Stimulated activated naive CD4-positive, alpha-beta T cell (primary cell): ENCODE data around the gene LIPN.

Experiments
- DNase-seq, 6 experiments: peaks; one replicate each; lab custom pipeline; 2025; lab: John Stamatoyannopoulos, UW

LIPN gene

DNA sequence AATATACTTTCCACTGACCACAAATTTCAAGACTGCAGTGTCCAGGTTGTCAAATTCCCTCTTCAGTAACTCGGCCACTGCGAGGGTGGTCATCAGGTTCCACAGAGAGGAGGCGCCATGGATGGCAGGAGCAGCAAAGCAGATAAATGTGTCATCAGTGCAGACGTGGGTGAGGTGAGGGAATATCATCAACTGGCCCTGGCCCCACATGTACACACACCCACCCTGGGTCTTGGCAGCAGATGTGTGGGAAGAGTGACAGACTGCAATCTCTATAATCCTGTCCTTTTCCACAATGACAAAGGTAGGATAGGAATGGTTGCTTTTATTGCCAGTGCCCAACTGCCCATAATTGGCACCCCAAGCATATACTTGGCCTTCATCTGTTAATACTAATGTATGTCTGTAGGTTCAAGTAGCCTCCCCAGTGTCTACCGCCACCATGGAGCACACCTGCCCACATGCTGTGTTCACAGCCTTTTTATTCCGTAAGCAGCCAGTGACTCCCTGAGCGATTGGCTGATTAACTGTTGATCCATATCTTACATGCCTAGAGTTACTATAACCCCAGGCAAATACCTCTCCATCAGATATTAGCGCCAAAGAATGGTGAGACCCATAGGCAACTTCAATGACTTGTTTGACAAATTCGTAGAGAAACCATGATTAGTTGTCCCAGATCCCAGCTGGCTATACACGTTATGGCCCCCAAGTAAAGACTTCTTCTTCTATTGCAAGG is 26.4 kb downstream of the LIPN start:
- no peak for DNase-seq

DNA sequence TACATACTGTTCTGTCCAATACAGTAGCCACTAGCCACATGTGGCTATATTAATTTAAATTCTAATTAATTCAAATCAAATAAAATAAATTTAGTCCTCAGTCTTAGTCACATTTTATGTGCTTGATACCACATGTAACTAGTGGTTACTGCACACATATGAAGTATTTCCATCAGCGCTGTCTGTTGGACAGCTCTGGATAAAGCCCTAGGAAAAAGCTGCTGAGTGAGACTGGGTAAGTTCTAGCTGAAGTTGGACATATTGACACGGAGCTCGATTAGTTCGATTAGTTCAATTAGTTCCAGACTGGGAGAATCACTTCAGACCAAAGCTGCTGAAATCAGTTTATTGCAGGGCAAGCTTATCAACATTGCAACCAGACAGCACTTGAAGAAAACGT is 27.6 kb downstream of the LIPN start:
- DNase-seq = no peak

DNA sequence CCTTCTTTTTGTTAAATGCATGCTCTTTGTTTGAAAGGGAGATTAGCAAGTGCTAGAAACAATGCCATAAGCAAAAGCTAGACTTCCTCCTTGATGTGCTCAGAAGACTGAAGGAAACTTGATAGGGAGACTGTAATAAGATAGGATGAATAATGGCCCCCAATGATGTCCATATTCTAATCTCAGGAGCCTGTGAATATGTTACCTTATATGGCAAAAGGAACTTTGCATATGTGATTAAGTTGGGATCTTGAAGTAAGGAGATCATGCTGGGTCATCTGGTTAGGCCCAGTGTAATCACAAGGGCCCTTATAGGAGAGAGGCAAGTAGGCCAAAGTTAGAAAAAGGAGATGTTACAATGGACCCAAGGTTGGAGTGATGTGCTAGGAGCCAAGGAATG is 29.1 kb downstream of the LIPN start:
- DNase-seq = no peak

DNA sequence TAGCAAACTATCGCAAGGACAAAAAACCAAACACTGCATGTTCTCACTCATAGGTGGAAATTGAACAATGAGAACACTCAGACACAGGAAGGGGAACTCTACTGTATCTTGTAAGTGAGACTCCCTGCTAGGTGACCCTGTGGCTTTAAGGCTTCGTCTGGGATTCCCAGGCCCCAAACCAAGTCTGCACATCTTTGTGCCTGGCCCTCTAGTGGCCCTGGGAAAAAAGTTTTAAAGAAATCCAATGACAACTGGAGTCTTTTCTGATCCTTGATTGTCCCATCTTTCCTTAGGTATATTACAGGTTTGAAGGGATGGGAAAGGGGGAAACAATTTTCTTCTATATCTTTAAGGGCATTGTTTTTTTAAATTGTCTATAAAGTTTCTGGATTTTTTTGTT is 32.1 kb downstream of the LIPN start:
- DNase-seq = no peak

DNA sequence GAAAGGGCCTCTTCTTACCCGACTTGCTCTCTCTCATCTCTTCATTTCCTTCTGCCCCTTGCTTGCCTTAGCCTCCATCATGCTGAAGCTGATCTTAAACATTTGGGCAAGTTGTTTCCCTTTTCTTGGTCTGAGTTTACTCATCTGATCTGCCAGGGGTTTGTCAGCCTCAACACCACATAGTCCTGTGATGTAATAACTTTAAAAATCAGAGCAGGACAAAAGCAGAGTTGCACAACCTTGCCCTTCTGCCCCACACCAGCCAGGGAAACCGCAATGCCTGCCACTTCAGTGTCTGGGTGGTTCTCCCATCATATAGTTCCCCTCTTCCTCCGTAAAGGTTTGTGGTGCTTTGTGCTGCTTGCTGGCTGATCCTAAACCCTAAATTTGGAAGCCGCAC is 32.8 kb downstream of the LIPN start:
- DNase-seq = no peak

DNA sequence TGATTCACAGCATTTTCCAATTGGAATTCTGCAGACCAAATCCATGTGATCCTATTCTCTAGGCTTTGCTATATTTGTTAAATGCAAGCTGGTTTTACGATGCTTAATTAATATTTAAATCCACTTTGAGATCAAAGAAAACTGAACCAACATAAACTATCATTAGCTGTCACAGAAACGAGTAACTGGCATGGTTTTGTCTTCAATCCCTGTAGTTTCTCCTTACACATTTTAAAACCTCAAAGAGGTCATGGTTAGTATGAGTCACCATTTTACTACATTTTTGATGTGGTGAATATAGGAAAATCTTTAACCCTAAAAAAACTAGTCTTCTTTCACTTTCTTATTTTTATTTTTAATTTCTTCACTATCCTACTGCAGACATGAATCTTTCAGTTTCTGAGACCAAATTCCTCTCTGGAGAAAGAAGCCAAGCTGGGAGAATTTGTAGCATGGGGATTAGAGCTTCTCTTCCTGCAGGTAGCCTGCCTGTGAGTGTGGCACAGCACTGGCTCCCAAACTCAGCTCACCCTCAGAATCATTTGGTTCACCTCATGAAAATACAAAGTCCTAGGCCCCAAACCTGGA is 34.0 kb downstream of the LIPN start:
- DNase-seq = no peak

DNA sequence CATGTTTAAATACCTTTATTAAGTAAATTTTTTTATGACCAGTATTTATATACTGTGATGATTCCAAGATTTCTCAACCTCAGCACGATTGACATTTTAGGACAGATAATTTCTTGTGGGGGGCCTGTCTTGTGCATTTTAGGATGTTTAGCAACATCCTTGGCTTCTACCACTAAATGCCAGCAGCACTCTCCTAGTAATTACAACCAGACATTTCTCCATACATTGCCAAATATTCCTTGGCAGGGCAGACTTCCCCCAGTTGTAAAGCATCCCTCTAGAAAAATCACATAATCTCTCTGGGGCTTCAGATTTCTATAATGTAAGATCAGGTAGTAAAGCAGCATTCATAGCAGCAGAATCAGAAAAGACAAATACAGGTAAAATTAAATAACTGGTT is 34.9 kb downstream of the LIPN start:
- no peak for DNase-seq

DNA sequence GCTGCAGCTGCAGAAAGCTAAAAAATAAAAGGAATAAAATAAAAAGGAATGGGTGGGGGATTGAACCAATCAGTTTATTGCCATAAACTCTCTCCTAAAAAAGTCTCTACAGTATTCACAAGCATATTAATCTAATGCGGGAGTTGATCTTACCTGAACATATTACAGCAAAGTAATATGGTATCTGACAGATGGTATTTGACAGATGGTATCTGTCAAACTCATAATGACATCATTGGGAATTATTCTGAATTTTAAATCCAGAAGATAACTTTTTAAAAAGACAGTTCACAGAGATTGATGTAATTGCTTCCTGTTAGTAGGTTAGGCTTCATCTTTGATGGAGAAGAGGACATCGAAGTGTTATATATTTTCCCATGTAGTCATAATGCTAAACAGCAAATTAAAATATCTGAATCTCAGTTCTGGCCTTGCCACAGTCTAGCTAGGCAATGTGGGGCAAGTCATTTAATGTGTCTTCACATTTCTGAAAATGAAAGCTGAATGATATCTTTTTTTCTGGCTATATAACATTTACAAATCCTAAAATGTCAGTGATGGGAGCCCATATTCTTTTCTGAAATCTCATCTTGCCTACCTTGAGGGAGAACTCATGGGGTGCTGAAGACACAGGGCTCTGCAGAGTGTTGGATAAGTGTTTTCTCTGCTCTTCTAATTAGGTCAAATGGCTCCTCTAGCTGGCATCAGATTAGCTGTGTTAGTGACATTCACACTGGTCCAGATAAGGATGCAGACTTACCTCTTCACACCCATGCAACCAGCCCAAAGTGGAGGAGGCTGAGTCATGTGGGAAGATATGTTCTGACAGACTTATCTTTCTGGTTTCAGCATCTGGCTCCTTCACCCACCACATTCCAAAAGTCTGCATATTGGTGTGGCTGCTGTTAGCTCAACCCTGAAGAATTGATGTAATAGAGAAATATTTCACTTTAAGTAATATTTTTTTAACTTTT is 40.6 kb downstream of the LIPN start:
- no peak for DNase-seq

DNA sequence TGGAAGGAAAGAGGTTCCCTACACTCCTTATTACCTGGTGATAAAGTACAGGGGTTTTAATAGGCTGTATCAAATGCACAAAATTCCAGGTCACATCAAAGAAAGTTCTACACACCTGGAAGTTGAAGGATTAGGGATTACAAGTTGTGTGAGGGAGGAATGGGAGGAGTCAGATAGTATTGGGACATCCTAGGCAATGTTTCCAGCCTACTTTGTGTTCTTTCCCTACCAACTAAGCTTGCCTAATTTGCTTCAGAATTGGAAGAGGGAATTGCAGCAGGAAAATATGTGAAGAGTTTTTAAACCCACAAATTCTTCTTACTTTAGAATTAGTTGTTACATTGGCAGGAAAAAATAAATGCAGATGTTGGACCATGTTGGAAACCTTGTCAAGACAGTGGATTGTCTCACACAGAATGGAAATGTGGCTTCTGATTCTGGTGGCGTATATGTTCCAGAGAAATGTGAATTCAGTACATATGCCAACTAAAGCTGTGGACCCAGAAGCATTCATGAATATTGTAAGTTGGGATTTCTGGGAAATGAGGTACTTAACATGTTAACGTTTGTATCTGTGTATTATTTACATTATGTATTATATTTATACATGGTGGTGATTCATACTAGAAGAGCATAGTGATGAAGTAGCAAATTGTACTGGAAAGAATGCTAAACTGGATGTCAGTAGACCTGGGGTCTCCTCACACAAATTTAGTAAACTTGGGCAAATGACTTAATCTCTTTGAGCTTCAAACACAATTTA is 42.9 kb downstream of the LIPN start, which contains the start of gene LIPM:
TSS of gene LIPM (plus strand) at position 208 of the 763 bp plus-strand sequence. CDS start at position 375, 167 bp downstream.
- no peak for DNase-seq

DNA sequence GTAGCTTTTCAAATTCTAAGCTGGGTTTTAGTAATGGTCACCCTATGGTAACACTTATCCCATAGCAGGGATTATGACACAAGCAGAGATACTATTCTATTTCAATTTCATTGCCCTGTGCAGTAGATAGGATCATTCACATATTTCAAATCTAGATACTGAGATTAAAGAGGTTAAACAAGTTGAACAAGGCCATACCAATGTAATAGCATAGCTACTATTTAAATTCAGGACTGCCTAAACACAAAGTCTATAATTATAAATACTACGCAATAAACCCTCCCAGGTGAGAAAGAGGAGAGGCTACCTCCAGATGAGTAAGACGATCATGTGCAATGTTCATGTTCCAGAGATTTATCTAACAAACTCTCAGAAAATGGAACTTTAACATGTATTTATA is 43.8 kb downstream of the LIPN start:
- no peak for DNase-seq

DNA sequence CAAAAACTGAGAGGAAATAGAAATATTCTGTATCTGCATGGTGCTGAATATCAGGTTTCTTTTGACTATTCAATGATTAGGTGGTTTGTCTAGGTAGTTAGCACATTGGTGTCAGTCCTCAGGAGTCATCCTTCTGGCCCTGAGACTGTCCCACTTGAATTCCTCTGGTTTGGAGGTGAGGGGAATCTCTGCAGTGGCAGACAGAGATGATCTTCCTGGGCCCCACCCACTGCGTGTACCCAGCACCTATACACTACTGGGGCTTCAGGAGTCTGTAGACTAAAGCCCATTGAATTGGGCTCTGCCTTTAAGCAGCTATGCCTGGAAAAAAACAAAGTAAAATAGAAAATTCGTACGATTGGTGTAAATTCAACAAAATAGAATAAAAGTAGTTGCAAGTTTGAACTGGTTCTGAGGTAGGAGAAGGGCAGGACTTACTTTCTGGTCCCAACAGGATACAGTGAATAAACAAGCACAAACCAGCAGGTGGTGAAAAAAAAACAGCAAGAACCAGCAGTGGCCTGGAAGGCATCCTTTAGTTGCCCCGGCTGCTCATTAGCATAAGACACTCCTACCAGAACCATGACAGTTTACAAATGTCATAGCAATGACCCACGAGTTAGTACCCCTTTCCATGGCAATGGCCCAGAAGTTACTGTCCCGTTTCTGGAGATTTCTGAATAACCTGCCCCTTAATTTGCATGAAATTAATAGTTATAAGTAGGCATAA is 44.4 kb downstream of the LIPN start:
- DNase-seq = no peak

DNA sequence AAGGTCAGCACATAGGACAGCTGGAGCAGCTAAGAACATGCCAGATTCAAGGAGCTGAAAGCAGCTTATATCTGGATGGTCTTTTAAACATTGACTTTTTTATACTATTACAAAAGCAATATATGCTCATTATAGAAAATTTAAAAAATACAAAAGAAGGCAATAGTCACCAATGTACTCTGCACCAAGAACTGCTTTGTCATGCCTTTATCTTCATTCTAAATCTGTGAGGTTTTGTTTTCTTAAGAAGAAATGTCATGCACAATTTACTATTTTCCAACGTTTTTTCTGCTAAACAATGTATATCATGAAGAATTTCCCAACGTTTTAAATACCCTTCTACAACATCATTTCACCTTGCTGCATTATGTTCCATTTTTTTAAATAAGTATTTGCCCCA is 45.5 kb downstream of the LIPN start:
- DNase-seq = no peak

DNA sequence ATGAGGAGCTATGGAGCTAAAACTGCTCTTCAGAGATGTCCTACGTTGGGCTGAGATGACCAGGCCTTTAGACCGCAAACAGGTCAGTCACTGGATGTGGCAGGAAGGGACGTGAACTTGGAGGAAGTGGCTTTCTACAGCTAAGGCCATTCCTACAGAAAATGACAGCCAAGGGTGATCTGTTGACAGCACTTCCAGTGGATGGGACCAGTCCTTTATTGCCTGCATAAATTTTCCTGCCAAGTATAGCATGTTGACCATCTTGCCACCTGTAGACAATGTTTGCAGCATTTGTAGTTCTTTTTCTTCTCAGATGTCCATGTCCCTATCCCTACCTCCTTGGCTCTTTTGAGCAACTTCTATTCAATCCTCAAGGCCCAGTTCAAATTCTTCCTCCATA is 46.1 kb downstream of the LIPN start:
- DNase-seq = no peak

DNA sequence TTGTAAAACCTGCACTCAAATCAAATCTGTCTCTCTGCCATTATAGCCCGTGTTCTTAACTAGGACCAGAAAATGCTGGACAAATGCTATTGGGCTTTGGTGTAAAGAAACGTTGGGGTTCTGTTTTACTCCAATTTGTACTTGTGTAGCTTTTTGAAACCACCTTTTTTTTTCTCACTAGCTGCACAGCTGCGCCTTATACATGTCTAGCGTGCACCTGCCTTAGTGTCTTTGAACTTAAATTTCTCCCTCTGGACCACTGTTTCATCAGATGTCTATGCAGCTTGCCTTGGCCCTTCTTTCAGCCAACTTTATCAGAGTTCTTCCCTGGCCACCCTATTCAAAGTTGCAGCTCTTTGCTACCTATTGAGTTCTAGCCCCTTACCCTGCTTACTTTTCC is 49.8 kb downstream of the LIPN start:
- DNase-seq = no peak

DNA sequence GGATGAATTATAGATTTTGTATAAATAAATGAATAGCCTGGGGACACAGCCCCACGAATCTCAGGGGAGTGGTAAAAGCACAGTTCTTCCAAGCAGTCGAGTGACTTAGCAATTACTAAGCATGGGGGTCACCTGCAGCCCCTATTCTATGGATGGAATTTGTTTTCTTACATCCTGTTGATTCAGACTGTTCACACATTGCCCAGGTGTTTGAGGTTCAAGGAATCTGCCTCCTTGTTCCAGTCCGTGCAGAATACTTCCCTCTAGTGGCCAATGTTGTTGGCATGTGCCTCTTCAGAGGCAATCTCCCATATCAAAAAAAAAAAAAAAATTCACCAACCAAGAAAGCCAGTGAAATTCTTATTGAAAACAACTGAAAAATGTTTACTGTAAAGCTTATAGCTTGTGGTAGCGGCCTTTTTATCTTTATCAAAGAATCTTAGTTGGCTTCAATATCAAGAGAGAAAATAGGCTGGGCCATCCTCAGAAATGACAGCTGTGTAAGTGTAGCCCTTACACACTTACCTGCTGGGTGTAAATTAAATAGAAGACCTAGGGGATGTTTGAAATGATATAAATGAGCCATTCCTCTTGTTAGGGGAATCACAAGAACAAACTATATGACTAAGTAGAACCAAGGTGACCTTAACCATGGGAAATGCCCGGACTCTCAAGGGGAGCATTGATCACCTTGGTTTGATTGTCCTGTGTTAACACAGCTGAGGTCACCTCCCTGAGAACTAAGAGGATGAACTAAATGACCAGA is 50.6 kb downstream of the LIPN start:
- peak in 2 of 6 experiments; percentile 54 for DNase-seq

DNA sequence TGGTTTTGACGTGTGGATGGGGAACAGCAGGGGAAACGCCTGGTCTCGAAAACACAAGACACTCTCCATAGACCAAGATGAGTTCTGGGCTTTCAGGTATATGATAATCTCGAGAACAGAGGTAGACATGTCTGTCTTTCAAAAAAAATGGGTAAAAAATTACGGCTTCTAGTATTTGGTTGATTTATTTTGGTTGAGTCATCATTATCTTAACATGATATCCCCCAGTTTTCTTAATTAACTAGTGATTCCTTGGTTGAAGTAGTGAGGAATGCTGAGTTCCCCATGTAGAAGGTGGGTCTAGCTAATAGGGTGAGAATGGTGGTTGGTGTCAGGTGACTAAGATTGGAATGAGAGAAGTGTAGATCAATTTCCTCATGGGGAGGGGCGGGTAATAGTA is 53.4 kb downstream of the LIPN start:
- no peak for DNase-seq

DNA sequence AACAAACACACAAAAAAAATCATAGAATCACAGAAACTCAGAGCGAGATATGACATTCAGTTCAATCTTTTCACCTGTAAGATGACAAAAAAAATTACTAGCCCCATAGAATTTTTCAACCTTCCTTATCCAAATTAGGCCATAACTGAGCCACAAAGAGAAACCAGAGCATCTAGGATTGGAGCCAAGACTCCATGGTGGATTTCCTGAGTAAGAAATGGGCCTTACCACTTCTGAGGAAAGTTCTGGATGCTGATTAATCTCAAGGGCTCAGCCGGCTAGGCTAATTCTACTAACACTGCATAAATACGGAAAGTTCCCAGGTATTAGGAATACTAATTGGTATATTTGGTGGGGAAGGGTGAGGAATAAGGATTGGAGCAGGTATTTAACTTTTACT is 59.5 kb downstream of the LIPN start:
- DNase-seq = no peak

DNA sequence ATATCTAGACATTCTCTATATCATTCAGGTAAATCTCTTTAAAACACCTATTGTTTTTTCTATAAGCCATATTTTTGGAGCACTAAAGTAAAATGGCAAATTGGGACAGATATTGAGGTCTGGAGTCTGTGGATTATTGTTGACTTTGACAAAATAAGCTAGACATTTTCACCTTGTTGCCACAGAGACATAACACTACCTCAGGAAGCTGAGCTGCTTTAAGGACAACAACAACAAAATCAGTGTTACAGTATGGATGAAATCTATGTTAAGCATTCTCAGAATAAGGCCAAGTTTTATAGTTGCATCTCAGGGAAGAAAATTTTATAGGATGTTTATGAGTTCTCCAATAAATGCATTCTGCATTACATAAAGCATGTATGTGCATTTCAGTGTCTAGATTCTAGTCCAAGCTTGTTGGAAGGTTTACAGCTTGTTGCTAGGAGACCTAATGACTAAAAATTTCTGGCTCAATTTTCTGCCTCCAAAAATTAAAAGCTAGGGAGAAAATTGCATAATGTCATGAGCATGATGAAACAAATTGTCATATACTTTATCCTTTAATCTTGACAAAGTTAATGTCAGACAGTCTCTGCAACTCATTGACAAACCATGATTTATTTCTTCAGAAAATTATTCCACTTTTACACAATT is 61.1 kb downstream of the LIPN start:
- no peak for DNase-seq

DNA sequence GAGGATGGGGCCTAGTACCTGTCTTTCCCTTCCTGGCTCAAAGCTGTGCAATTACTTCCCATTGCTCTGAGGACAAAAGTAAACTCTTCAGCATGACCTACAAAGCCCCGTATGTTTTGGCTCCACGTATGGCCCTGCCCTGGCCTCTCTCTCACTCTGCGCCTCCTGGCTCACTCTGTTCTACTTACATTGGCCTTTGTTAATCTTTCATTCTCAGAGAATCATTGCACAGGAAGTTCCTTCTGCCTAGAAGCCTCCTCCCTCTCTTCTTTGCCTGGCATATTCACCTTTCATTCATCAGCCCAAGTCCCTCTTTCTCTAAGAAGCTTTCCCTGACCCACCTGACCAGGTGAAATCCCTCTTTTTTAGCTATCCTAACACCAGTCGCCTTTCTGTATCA is 66.6 kb downstream of the LIPN start:
- peak in 1 of 6 experiments; percentile 8 for DNase-seq

DNA sequence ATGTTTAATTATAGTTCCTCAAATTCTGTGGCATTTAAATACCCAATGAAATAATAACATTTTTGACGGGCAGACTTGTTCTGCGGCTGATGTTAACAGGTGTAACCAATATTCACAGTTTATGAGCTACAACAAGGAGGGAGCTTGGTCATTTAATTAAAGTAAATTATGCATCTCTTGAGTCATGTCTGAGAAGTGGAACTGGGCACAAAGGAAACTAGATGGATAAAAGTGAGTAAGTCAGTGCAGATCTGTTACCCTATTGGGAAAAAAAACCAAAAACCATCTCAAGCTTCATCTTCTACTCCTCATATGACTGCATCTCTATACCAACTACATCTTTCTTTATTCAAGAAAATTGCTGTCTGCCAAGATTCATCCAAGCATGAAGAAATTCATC is 67.9 kb downstream of the LIPN start:
- no peak for DNase-seq
